Thoracic aorta (tissue), 2 donors: ENCODE measurements around the gene IYD. TPM values are rescaled to one million over a fixed set of nuclear protein-coding genes. Genes with fewer than 3 reads are reported as not detected.

ENCODE experiments used
- ATAC-seq: fragments of 150-250 bp; one replicate; pipeline ENCODE4 v1.8.0; 2017; ENCODE audit warnings: low read depth; ENCODE audit not compliant: insufficient number of reproducible peaks, low FRiP score
- DNase-seq: peaks from one replicate; pipeline ENCODE4 v3.0.0-alpha.2; 2020; ENCODE audit warnings: low spot score
- H3K27ac ChIP-seq, 2 donors: fragments of 200-600 bp; sonication (generic); 1 replicate in 1 of 2; 2 replicates in 1 of 2; pipeline ENCODE4 v1.5.1; 2016; ENCODE audit warnings: mild to moderate bottlenecking in 2 of 2, moderate library complexity in 2 of 2
- H3K27me3 ChIP-seq: fragments of 200-600 bp; sonication (generic); replicated peaks from 2 replicates; pipeline ENCODE4 v1.6.0; 2016; ENCODE audit warnings: mild to moderate bottlenecking; ENCODE audit not compliant: insufficient read depth
- H3K36me3 ChIP-seq: fragments of 200-600 bp; sonication (generic); one replicate; pipeline ENCODE4 v1.5.1; 2016
- H3K4me1 ChIP-seq, 2 donors: fragments of 200-600 bp; sonication (generic); 1 replicate in 1 of 2; 2 replicates in 1 of 2; pipeline versions ENCODE4 v1.5.1 to v1.6.0; 2016; ENCODE audit warnings: low read depth in 2 of 2, mild to moderate bottlenecking in 1 of 2; ENCODE audit not compliant: control insufficient read depth in 1 of 2
- H3K4me3 ChIP-seq: fragments of 200-600 bp; sonication (generic); 2 replicates; pipeline ENCODE4 v1.5.1; 2016; ENCODE audit warnings: mild to moderate bottlenecking
- H3K9me3 ChIP-seq: fragments of 200-600 bp; sonication (generic); 2 replicates; pipeline ENCODE4 v1.5.1; 2016
- CTCF ChIP-seq: fragments of 200-600 bp; sonication (generic); IDR thresholded peaks from one replicate; pipeline ENCODE4 v1.5.1; 2019; ENCODE audit warnings: antibody characterized with exemption
- total RNA-seq, 2 donors: library from RNA; depleted of rRNA; stranded (reverse); fragments of >200 nt; gene quantifications; one replicate each; pipeline versions ENCODE4 v1.1.0 to v1.2.3, GENCODE V29; 2016

The IYD gene
- total RNA-seq, 2 donors from 2014 or later, result 0.27 to 2.3 TPM

GRCh38 chr6:150324044-150324443 is 44.8 kb upstream of the IYD start:
- no peaks in the 10 kb centered on the region for H3K9me3 ChIP-seq

GRCh38 chr6:150325066-150325772 is 43.6 kb upstream of the IYD start:
- H3K27ac ChIP-seq, result no peak overlapping the region
- no peak for TF ChIP-seq CTCF
- no peak for ATAC-seq
- H3K4me1 ChIP-seq, result peaks cover 0 to 31% of the 10 kb centered on the region in 2 donors
- no peak for DNase-seq
- no peaks in the 10 kb centered on the region for H3K9me3 ChIP-seq
- H3K27me3 ChIP-seq, result no peaks in the 10 kb centered on the region
- no peaks in the 10 kb centered on the region for H3K36me3 ChIP-seq
- H3K4me3 ChIP-seq, result no peak overlapping the region

More at GRCh38 chr6:150324044-150324443, 44.8 kb upstream of the IYD start:
- no peak for DNase-seq
- TF ChIP-seq CTCF, result no peak
- H3K27ac ChIP-seq, result no peak overlapping the region
- H3K36me3 ChIP-seq, result no peaks in the 10 kb centered on the region
- peaks cover 0 to 35% of the 10 kb centered on the region in 2 donors for H3K4me1 ChIP-seq
- no peak for ATAC-seq
- H3K27me3 ChIP-seq, result no peaks in the 10 kb centered on the region
- H3K4me3 ChIP-seq, result no peak overlapping the region

GRCh38 chr6:150327117-150327774 is 41.6 kb upstream of the IYD start:
- Histone ChIP-seq H3K9me3 (no peaks in the 10 kb centered on the region), H3K4me1 (peaks cover 0 to 22% of the 10 kb centered on the region in 2 donors), H3K4me3 (no peak overlapping the region), H3K36me3 (no peaks in the 10 kb centered on the region), H3K27ac (peak overlapping the region in 1 of 2 donors; percentile 39), H3K27me3 (no peaks in the 10 kb centered on the region)
- ATAC-seq (no peak), DNase-seq (no peak)
- TF ChIP-seq CTCF, result no peak

- no peaks in the 10 kb centered on the region for H3K27me3 ChIP-seq
- no peak for ATAC-seq
- H3K9me3 ChIP-seq, result no peaks in the 10 kb centered on the region
- H3K27ac ChIP-seq, result no peak overlapping the region
- TF ChIP-seq CTCF, result no peak
- no peak overlapping the region for H3K4me3 ChIP-seq
- no peak for DNase-seq
- no peaks in the 10 kb centered on the region for H3K36me3 ChIP-seq
- H3K4me1 ChIP-seq, result peaks cover 0 to 22% of the 10 kb centered on the region in 2 donors
Measured at GRCh38 chr6:150328744-150329405, 39.9 kb upstream of the IYD start.

- H3K4me1 ChIP-seq, result peaks cover 0 to 12% of the 10 kb centered on the region in 2 donors
- no peaks in the 10 kb centered on the region for H3K9me3 ChIP-seq
- no peaks in the 10 kb centered on the region for H3K27me3 ChIP-seq
- no peak for ATAC-seq
- no peak for DNase-seq
- no peaks in the 10 kb centered on the region for H3K36me3 ChIP-seq
- no peak for TF ChIP-seq CTCF
- no peak overlapping the region for H3K4me3 ChIP-seq
- no peak overlapping the region for H3K27ac ChIP-seq
Measured at GRCh38 chr6:150331344-150331743, 37.5 kb upstream of the IYD start.
